AG04450 (cell line): ENCODE measurements around the gene EIPR1. TPM values are rescaled to one million over a fixed set of nuclear protein-coding genes. Genes with fewer than 3 reads are reported as not detected.

ENCODE experiments used
- CTCF ChIA-PET: fragments of 300-600, 350-600 bp; formaldehyde crosslinking; extraction: SDS; loops from one replicate; lab custom pipeline; 2022; ENCODE audit warnings: antibody characterized with exemption, inconsistent platforms; lab: Charles Lee
- POLR2A ChIA-PET: fragments of 350-600 bp; formaldehyde crosslinking; extraction: SDS; loops from one replicate; lab custom pipeline; 2021; ENCODE audit warnings: antibody characterized with exemption, inconsistent platforms; lab: Yijun Ruan, JAX
- DNase-seq: peaks from one replicate; pipeline ENCODE4 v3.0.0-alpha.2; 2011; ENCODE audit warnings: low read depth, low spot score
- H3K27ac ChIP-seq: one replicate; pipeline ENCODE4 v1.5.1; 2012; ENCODE audit warnings: low read depth, low read length, control low read depth
- H3K27me3 ChIP-seq: one replicate; pipeline ENCODE4 v1.6.0; 2012; ENCODE audit warnings: low read length; ENCODE audit not compliant: control insufficient read depth, insufficient read depth
- H3K4me3 ChIP-seq: 2 replicates; pipeline ENCODE4 v1.5.1; 2011; ENCODE audit warnings: mild to moderate bottlenecking, low read depth, low read length, control low read depth
- H3K9me3 ChIP-seq: 2 replicates; pipeline ENCODE4 v1.5.1; 2012; ENCODE audit warnings: low read length; ENCODE audit not compliant: control insufficient read depth, insufficient read depth
- polyA plus RNA-seq: library from polyadenylated mRNA; depleted of rRNA; stranded (reverse); fragments of >200 nt; gene quantifications from 2 replicates; pipeline ENCODE4 v1.2.3, GENCODE V29; 2011
- TF ChIP-seq, protein P1 (sequence below): IDR thresholded peaks from 2 replicates; pipeline ENCODE4 v1.5.1; 2011; ENCODE audit warnings: low read depth, low read length, control low read depth, inconsistent platforms

The EIPR1 gene
- polyA plus RNA-seq, 1 experiment, result 33.2 TPM

DNA sequence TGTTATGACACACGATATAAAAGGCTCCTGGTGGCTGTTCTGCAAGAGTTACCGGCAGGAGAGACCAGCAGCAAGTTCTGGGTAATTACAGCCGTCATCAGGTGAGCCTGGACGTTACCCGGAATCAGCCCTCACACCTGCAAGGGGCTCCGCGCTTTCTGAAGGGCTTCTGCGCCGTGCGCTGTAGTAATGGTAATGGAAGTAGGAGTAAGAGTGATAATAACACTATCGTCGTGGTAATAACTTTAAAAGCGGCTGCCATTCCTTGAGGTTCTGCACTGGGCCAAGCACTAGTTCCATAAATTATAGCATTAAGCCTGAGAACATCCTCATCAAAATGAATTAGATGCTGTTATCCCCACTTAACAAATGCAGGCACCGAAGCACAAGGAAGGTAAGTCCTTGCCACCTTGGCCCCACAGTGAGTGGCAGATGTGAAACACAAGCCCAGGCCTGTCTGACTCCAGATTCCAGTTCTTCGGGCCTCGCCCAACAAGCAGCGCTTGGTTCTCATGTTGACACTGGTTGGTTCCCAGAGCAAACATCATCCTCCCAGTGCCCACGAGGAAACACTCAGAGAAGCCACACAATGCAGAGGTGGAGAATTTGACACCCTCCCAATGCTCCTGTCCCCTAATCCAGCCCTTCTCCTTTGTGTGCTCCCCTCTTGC is 205.2 kb downstream of the EIPR1 start:
- CTCF ChIA-PET, result no interaction called here
- TF ChIP-seq, protein P1, sequence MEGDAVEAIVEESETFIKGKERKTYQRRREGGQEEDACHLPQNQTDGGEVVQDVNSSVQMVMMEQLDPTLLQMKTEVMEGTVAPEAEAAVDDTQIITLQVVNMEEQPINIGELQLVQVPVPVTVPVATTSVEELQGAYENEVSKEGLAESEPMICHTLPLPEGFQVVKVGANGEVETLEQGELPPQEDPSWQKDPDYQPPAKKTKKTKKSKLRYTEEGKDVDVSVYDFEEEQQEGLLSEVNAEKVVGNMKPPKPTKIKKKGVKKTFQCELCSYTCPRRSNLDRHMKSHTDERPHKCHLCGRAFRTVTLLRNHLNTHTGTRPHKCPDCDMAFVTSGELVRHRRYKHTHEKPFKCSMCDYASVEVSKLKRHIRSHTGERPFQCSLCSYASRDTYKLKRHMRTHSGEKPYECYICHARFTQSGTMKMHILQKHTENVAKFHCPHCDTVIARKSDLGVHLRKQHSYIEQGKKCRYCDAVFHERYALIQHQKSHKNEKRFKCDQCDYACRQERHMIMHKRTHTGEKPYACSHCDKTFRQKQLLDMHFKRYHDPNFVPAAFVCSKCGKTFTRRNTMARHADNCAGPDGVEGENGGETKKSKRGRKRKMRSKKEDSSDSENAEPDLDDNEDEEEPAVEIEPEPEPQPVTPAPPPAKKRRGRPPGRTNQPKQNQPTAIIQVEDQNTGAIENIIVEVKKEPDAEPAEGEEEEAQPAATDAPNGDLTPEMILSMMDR, result no peak
- POLR2A ChIA-PET, result no interaction called here
- Histone ChIP-seq H3K9me3 (no peaks in the 10 kb centered on the region), H3K27ac (no peak overlapping the region), H3K4me3 (no peak overlapping the region), H3K27me3 (no peaks in the 10 kb centered on the region)
- no peak for DNase-seq

GRCh38 chr2:3171564-3172264 is 205.9 kb downstream of the EIPR1 start:
- ChIA-PET CTCF (interaction anchor here (0.7 kb wide), 1 partner anchor 959 kb away, joined by 10 read pairs; no protein-coding TSS in a partner anchor), POLR2A (no interaction called here)
- Histone ChIP-seq H3K27ac (no peak overlapping the region), H3K4me3 (no peak overlapping the region), H3K27me3 (no peaks in the 10 kb centered on the region), H3K9me3 (no peaks in the 10 kb centered on the region)
- DNase-seq, result no peak
- TF ChIP-seq, protein P1, result no peak

- no peaks in the 10 kb centered on the region for H3K27me3 ChIP-seq
- CTCF ChIA-PET, result interaction anchor here (0.7 kb wide), 1 partner anchor 958 kb away, joined by 10 read pairs; no protein-coding TSS in a partner anchor
- POLR2A ChIA-PET, result no interaction called here
- no peak overlapping the region for H3K4me3 ChIP-seq
- no peak overlapping the region for H3K27ac ChIP-seq
- DNase-seq, result no peak
- H3K9me3 ChIP-seq, result no peaks in the 10 kb centered on the region
- TF ChIP-seq, protein P1, result no peak
Measured at GRCh38 chr2:3170792-3171455, 206.7 kb downstream of the EIPR1 start.

GRCh38 chr2:3169106-3169870 is 208.3 kb downstream of the EIPR1 start:
- no peak for DNase-seq
- TF ChIP-seq, protein P1, result no peak
- CTCF ChIA-PET, result no interaction called here
- H3K27ac ChIP-seq, result no peak overlapping the region
- H3K4me3 ChIP-seq, result no peak overlapping the region
- POLR2A ChIA-PET, result no interaction called here
- no peaks in the 10 kb centered on the region for H3K9me3 ChIP-seq
- no peaks in the 10 kb centered on the region for H3K27me3 ChIP-seq
